ENCODE data around the gene ZNF689.

ZNF689 gene

GRCh38 chr16:30562021-30562420 lies 48.2 kb downstream of the ZNF689 start:
- Mint-ChIP-seq H3K4me3 (peak overlapping the region; percentile 81), H3K36me3 (ENCODE audit: insufficient read depth) (peaks cover 6% of the 10 kb centered on the region), H3K4me1 (peaks cover 36% of the 10 kb centered on the region), H3K27ac (ENCODE audit: low read depth) (peak overlapping the region; percentile 89), H3K9me3 (no peaks in the 10 kb centered on the region), H3K27me3 (no peaks in the 10 kb centered on the region)
- DNase-seq (ENCODE audit: low spot score in 2 of 2) (no peak), ATAC-seq (replicated peaks; ENCODE audit: extremely low read depth, poor library complexity, severe bottlenecking) (no peak)

GRCh38 chr16:30561089-30561816 lies 48.9 kb downstream of the ZNF689 start:
- H3K36me3 Mint-ChIP-seq (ENCODE audit: insufficient read depth): peaks cover 8% of the 10 kb centered on the region
- peaks cover 30% of the 10 kb centered on the region for H3K4me1 Mint-ChIP-seq
- no peak for ATAC-seq (replicated peaks; ENCODE audit: extremely low read depth, poor library complexity, severe bottlenecking)
- peak overlapping the region; percentile 81 for H3K4me3 Mint-ChIP-seq
- peak overlapping the region; percentile 89 for H3K27ac Mint-ChIP-seq (ENCODE audit: low read depth)
- no peak for DNase-seq (ENCODE audit: low spot score in 2 of 2)
- no peaks in the 10 kb centered on the region for H3K27me3 Mint-ChIP-seq
- no peaks in the 10 kb centered on the region for H3K9me3 Mint-ChIP-seq

- H3K27me3 Mint-ChIP-seq: no peaks in the 10 kb centered on the region
- peaks cover 31% of the 10 kb centered on the region for H3K4me1 Mint-ChIP-seq
- H3K9me3 Mint-ChIP-seq: no peaks in the 10 kb centered on the region
- peak overlapping the region; percentile 83 for H3K4me3 Mint-ChIP-seq
- ATAC-seq (replicated peaks; ENCODE audit: extremely low read depth, poor library complexity, severe bottlenecking) (no peak), DNase-seq (ENCODE audit: low spot score in 2 of 2) (no peak)
- H3K27ac Mint-ChIP-seq (ENCODE audit: low read depth): peak overlapping the region; percentile 89
- peaks cover 11% of the 10 kb centered on the region for H3K36me3 Mint-ChIP-seq (ENCODE audit: insufficient read depth)
These were observed 50.5 kb downstream of the ZNF689 start for GRCh38 chr16:30559690-30560089.

- Mint-ChIP-seq H3K36me3 (ENCODE audit: insufficient read depth) (peaks cover 11% of the 10 kb centered on the region), H3K4me1 (peaks cover 31% of the 10 kb centered on the region), H3K9me3 (no peaks in the 10 kb centered on the region), H3K4me3 (peak overlapping the region; percentile 83), H3K27me3 (no peaks in the 10 kb centered on the region), H3K27ac (ENCODE audit: low read depth) (peak overlapping the region; percentile 89)
- DNase-seq (ENCODE audit: low spot score in 2 of 2) (no peak), ATAC-seq (replicated peaks; ENCODE audit: extremely low read depth, poor library complexity, severe bottlenecking) (no peak)
These were observed 51.3 kb downstream of the ZNF689 start for GRCh38 chr16:30558789-30559377.

- H3K4me3 Mint-ChIP-seq: peak within 1 kb of the TSS; percentile 83
- no peaks in the 10 kb centered on the region for H3K27me3 Mint-ChIP-seq
- peaks cover 35% of the 10 kb centered on the region for H3K4me1 Mint-ChIP-seq
- H3K36me3 Mint-ChIP-seq (ENCODE audit: insufficient read depth): peaks cover 14% of the 10 kb centered on the region
- no peaks in the 10 kb centered on the region for H3K9me3 Mint-ChIP-seq
- peak; percentile 85 to 94 for DNase-seq (ENCODE audit: low spot score in 2 of 2)
- H3K27ac Mint-ChIP-seq (ENCODE audit: low read depth): peak within 1 kb of the TSS; percentile 89
- ATAC-seq (replicated peaks; ENCODE audit: extremely low read depth, poor library complexity, severe bottlenecking): peak; percentile 96
These were observed 52.0 kb downstream of the ZNF689 start, which contains the start of gene ZNF764 for GRCh38 chr16:30557957-30558788. Gene ZNF764 (minus strand): TSS chr16:30558374. CDS start chr16:30558182, 192 bp downstream.

- no peaks in the 10 kb centered on the region for H3K9me3 Mint-ChIP-seq
- peaks cover 41% of the 10 kb centered on the region for H3K4me1 Mint-ChIP-seq
- H3K27ac Mint-ChIP-seq (ENCODE audit: low read depth): peak overlapping the region; percentile 89
- H3K36me3 Mint-ChIP-seq (ENCODE audit: insufficient read depth): peaks cover 14% of the 10 kb centered on the region
- no peaks in the 10 kb centered on the region for H3K27me3 Mint-ChIP-seq
- DNase-seq (ENCODE audit: low spot score in 2 of 2): no peak
- no peak for ATAC-seq (replicated peaks; ENCODE audit: extremely low read depth, poor library complexity, severe bottlenecking)
- peak overlapping the region; percentile 83 for H3K4me3 Mint-ChIP-seq
These were observed 52.6 kb downstream of the ZNF689 start for GRCh38 chr16:30557707-30557956.

- H3K27ac Mint-ChIP-seq (ENCODE audit: low read depth): peak overlapping the region; percentile 89
- H3K9me3 Mint-ChIP-seq: no peaks in the 10 kb centered on the region
- no peak for ATAC-seq (replicated peaks; ENCODE audit: extremely low read depth, poor library complexity, severe bottlenecking)
- DNase-seq (ENCODE audit: low spot score in 2 of 2): no peak
- H3K36me3 Mint-ChIP-seq (ENCODE audit: insufficient read depth): peaks cover 18% of the 10 kb centered on the region
- peaks cover 46% of the 10 kb centered on the region for H3K4me1 Mint-ChIP-seq
- H3K27me3 Mint-ChIP-seq: no peaks in the 10 kb centered on the region
- peak overlapping the region; percentile 83 for H3K4me3 Mint-ChIP-seq
These were observed 54.1 kb downstream of the ZNF689 start for GRCh38 chr16:30556125-30556473.

- DNase-seq (ENCODE audit: low spot score in 2 of 2) (no peak), ATAC-seq (replicated peaks; ENCODE audit: extremely low read depth, poor library complexity, severe bottlenecking) (no peak)
- peaks cover 18% of the 10 kb centered on the region for H3K36me3 Mint-ChIP-seq (ENCODE audit: insufficient read depth)
- peaks cover 44% of the 10 kb centered on the region for H3K4me1 Mint-ChIP-seq
- H3K4me3 Mint-ChIP-seq: peak overlapping the region; percentile 83
- no peaks in the 10 kb centered on the region for H3K27me3 Mint-ChIP-seq
- H3K27ac Mint-ChIP-seq (ENCODE audit: low read depth): peak overlapping the region; percentile 89
- no peaks in the 10 kb centered on the region for H3K9me3 Mint-ChIP-seq
These were observed 54.7 kb downstream of the ZNF689 start for GRCh38 chr16:30555315-30556124.

- Mint-ChIP-seq H3K9me3 (no peaks in the 10 kb centered on the region), H3K27ac (ENCODE audit: low read depth) (no peak overlapping the region), H3K36me3 (ENCODE audit: insufficient read depth) (peaks cover 18% of the 10 kb centered on the region), H3K4me1 (peaks cover 42% of the 10 kb centered on the region), H3K27me3 (no peaks in the 10 kb centered on the region), H3K4me3 (peak overlapping the region; percentile 12)
- ATAC-seq (replicated peaks; ENCODE audit: extremely low read depth, poor library complexity, severe bottlenecking): no peak
- DNase-seq (ENCODE audit: low spot score in 2 of 2): no peak
These were observed 55.5 kb downstream of the ZNF689 start for GRCh38 chr16:30554557-30555314.

- DNase-seq (ENCODE audit: low spot score in 2 of 2) (no peak), ATAC-seq (replicated peaks; ENCODE audit: extremely low read depth, poor library complexity, severe bottlenecking) (no peak)
- Mint-ChIP-seq H3K36me3 (ENCODE audit: insufficient read depth) (peaks cover 19% of the 10 kb centered on the region), H3K4me3 (no peak overlapping the region), H3K4me1 (peaks cover 30% of the 10 kb centered on the region), H3K27ac (ENCODE audit: low read depth) (peak overlapping the region; percentile 22), H3K9me3 (no peaks in the 10 kb centered on the region), H3K27me3 (no peaks in the 10 kb centered on the region)
These were observed 56.7 kb downstream of the ZNF689 start for GRCh38 chr16:30553393-30553899.

- DNase-seq (ENCODE audit: low spot score in 2 of 2) (no peak), ATAC-seq (replicated peaks; ENCODE audit: extremely low read depth, poor library complexity, severe bottlenecking) (no peak)
- H3K27ac Mint-ChIP-seq (ENCODE audit: low read depth): peak overlapping the region; percentile 22
- H3K36me3 Mint-ChIP-seq (ENCODE audit: insufficient read depth): peaks cover 15% of the 10 kb centered on the region
- no peak overlapping the region for H3K4me3 Mint-ChIP-seq
- H3K27me3 Mint-ChIP-seq: no peaks in the 10 kb centered on the region
- H3K4me1 Mint-ChIP-seq: peaks cover 30% of the 10 kb centered on the region
- no peaks in the 10 kb centered on the region for H3K9me3 Mint-ChIP-seq
These were observed 57.2 kb downstream of the ZNF689 start for GRCh38 chr16:30552956-30553355.

All from central memory CD8-positive, alpha-beta T cell (primary cell).